NCI-H1417 treated with DMSO at 0.1 percent for 48 hours (cell line): ENCODE data around the gene CLCNKB.
"Not testable (repeated sequence)": the region's sequence is repeated elsewhere in the genome, so short reads cannot be mapped to it uniquely, and the experiment has no call there.

ENCODE experiments used
- DNase-seq: peaks from one replicate; lab custom pipeline; 2025; lab: John Stamatoyannopoulos, UW

Gene CLCNKB

GRCh38 chr1:16061266-16061665 lies 17.7 kb downstream of the CLCNKB start:
- no peak for DNase-seq

DNA sequence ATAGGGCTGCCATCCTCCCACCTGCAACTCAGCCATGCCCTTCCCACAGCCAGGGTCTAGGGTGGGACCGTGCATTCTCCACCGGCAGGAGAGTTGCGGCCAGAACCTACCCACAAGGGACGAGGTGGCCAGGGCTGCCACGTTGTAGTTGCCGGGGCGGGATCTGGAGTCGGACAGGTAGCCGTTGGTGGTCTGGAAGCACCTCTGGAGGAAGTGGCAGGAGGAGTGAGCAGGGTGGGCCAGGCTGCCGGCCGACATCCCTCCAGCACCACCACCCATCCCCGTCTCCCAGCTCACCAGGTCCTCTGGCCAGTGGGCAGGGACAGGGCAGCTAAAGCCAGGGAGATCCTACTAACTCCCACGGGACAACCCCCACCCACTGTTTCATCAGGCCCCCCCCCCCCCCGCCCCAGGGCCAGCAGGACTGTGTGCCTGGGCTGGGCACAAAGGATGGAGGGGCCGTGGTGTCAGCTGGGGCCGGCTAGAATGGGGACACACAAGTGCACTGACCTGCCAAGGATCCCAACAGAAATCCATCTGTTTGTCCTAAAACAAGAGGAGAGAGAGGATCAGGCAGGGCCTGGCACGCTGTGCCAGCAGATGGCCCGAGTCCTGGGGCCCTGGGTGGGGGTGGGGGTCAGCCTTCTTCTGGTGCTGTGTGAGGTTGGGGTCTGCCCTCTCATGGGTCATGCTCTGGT lies 18.6 kb downstream of the CLCNKB start:
- not testable (repeated sequence) for DNase-seq

DNA sequence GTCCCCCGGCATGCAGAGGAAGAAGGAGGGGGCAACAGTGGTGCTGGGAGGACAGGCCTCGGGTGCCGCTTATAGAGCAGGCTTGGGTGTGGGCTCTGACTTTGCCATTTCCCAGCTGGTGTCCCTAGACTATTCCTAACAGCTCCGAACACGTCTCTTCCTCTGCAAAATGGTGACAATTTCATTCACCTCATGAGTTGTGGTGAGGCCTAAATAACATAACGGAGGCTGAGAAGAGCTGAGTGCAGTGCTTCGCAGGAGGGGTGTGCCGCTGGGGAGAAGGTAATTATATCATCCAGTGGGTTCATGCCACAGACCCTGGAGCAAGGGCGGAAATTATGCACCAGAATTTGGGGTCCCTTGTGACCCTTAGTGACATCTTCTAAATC lies 19.1 kb downstream of the CLCNKB start:
- not testable (repeated sequence) for DNase-seq

DNA sequence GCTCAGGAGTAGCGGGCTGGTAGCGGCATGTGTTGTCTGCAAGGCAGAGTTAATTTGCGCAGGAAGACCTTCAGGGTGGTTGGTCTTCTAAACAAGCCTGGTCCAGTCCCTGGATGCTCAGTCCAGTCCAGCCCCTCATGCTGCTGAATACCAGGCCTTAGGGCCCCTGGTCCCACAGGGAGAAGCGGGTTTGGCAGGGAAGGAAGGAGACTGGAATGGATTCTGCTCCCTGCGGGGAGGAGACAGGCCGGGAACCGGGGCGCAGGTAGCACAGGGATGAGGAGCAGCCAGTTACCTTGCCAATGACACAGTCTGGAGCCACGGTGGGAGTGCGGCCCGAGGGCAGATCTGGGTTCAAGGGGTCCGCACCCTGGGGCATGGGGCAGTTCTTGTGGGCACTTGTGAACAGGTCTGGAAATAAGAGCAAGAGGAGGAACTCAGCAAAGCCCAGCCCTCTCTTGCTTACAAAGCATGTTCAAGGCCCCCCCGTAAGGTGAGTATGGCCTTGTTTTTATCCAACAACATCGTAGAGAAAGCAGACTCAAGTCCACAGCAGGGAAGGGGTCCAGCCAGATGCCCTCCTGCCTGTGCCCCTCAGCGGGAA lies 19.7 kb downstream of the CLCNKB start:
- no peak for DNase-seq

DNA sequence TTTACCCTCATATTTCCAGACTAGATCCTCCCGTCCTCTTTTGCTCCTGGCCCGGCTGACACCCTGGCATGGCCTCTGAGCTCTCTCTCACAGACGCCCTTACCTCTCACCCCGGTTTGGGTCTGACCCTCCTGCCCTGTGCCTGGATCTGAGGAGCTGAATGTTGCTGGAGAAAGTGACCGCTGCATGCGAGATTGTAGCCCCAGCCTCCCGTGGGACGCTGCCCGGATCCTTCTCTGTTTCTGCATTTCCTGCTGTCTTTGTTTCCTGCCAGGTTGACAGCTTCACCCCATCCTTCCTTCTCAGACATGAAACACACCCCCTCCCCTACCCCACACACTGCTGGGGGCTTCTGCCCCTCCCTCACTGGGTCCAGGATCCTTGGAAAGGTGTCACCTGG lies 20.3 kb downstream of the CLCNKB start:
- no peak for DNase-seq

GRCh38 chr1:16064536-16065268 lies 21.1 kb downstream of the CLCNKB start:
- DNase-seq: no peak

DNA sequence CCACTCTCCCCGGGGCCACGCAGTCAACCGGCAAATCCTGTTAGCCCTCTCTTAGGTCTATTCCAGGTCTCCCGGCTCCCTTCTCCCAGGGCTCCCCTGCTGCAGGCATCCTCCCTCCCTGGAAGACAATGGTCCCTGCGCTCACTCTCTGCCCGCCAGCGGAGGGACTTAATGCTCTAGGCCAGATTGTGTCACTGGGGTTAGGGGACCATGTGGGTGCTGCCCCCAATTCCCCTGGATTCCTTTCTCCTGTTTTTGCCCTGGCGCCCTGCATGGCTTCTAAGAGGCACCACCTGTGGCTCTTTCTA lies 21.6 kb downstream of the CLCNKB start:
- DNase-seq: no peak

GRCh38 chr1:16066245-16066644 lies 22.7 kb downstream of the CLCNKB start:
- DNase-seq: no peak

DNA sequence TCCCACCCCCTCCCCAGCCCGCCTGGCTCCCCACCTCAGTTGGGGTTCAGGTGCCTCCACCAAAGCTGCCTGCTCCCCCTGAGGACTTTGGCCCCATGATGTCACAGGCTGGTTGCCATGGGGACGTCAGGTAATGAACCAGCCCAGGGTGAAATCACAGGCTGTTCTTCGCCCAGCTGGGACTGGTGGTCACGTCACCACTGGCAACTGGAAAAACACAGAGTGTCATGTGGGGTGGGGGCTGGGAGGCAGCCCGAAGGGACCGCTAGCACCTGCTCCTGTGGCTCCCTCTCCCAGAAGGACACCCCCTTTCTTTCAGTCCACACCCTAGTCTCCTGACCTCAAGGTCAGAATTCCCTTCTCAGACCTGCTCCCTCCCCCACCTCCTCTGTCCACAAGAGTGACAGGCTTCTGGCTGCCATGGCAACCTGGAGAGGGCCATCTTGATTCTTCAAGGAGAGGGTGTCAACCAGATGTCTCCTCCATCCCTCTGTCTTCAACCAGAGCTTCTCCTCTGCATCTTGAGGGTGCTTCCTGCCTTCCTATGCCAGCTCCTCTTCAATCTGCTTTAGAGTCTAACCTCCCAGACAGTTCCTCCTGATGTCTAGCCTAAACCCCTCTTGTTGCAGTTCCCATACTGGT lies 23.7 kb downstream of the CLCNKB start:
- DNase-seq: no peak

DNA sequence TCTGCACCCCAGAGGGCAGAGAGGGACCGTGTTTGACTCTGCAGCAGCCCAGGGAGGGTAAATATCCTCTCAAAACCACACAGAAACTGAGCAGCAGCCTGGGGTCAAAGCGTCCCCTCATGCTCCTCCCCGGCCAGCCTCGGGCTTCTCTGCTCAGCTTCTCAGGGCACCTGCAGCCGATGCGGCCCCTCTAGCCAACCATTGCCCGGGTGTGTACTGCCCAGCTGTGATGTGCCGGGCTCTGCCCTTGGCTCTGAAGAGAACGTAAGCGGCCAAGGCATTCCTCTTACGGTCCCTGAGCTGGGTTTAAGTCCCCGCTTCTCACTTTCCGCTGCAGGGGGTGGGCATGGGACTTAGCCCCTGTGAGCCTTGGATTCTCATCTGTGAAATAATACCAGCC lies 24.4 kb downstream of the CLCNKB start:
- no peak for DNase-seq

DNA sequence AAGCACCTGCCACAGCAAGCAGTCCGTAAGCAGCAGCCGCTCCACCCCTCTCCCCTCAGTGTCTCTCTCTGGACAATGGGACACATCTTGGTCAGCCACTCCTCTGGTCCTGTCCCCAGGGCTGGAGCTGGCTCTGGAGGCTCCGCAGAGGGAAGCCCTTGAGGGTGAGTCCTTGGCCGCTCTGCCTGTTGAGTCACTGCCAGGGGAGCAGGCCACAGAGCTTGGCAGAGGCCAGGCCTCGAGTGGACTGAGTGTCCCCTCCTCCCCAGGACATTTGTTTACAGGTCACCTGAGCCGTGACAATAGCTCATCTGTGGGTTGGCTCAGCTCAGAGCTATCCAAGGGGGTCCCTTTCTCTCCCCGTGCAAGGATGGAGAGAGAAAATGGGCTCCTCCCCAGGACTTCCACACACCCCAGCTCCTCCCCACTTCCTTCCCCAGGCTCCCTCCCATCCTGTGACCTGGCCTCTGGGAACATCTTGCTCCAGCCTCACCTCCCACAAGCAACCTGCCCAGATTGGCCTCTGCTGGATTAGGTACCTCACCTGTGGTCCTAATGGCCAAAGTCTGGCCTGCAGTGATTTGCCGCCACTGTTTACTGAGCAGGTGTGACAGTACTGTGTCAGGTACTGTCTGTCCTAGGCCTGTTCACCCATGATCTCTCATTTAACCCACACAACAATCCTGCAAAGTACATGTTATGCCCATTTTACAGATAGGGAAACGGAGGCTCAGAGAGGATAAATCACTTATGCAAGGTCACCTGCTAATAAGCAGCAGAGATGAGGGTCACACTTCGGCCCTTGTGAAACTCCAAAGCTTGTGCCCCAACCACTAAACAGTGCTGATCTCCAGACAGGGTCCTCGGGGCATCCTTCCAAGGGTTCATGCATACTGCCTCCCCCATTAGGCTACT lies 25.0 kb downstream of the CLCNKB start:
- no peak for DNase-seq

- no peak for DNase-seq
Measured at GRCh38 chr1:16070640-16071355, 27.2 kb downstream of the CLCNKB start.

DNA sequence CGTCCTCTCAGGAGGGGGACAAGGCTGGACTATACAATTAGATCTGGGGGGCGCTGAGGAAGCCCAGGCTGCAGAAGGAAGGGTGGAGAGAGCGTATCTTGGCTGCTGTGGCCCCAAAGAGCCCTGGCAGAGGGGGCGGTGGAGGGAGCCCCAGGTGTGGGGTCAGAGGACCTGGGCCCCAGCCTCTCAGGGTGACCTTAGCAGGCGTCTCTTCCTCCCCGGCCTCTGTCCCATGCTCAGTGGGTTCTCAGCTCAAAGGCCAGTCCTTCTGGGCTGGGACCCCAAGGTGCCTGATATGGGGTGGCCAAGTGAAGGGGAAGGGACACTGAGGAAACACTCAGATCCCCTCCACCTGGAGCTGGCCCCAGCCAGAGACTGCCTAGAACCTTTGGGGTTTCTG lies 28.0 kb downstream of the CLCNKB start:
- no peak for DNase-seq

DNA sequence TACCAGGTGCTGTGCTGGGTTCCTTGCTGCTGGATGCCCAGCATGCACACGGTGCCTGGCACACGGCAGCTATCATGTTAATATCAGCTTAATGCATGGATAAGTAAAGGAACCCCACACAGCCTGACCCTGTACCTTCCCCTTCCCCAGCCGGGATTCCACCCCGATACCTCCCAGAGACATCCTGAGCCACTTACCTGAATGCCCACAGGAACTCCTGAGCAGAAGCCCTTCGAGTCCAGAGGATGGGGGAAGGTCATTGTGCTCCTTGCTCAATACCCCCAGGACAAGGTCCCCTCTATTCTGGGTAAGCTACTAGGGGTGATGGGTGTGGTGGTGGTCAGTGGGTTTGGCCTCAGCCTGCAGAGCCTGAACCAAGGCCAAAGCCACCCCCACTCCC lies 28.5 kb downstream of the CLCNKB start:
- DNase-seq: no peak

GRCh38 chr1:16072616-16073484 lies 29.3 kb downstream of the CLCNKB start:
- DNase-seq: no peak

GRCh38 chr1:16073490-16074119 lies 30.0 kb downstream of the CLCNKB start, which contains the start of gene FAM131C:
Gene FAM131C (minus strand): TSS chr1:16073651. CDS start chr1:16073442, 209 bp downstream.
- no peak for DNase-seq

DNA sequence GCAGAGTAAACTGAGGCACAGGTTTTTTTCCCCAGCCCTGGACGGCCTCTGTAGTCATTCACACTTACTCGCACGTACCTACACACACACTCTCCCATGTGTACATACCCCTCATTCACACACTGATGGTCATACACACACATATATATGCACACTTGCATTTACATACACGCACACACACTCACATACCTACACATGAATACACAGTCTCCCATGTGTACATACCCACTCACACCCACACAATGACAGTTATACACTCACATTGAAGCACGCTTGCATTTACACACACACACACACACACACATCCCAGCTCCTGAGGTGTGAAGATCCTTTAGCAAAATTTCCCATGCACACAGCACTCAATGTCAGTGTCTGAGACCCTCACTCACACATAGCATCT lies 30.6 kb downstream of the CLCNKB start:
- DNase-seq: no peak

DNA sequence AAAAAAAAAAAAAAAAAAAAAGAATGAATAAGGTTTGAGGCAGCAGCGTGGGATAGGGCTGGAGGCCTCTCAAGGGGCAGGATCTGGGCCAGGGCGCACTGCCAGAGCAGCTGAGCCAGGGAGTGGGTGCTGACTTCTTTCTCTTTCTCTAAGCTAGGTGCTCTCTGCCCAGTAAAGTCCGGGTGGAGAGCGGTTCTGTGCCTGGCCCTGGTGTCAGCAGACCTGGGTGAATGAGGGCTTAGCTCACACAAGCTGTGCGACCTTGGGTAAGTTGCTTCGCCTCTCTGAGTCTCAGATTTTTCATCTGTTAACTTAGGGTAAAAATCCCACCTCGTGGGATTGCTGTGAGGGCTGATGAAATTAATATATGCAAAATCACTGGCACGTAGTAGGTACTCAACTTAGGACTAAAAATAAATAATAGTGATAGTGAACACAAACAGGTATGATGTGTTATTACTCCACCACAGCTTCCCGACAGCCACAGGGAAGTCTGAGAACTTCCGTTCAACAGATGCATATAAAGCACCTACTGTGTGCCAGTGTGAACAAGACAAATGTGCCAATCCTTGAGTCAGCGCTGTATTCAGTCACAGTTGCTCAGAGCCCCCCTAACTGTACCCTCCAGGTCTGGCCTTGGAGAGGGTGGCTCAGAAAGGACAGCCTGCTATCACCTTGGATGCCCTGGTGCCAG lies 31.9 kb downstream of the CLCNKB start:
- no peak for DNase-seq
